Glutamatergic neuron (in vitro differentiated cells): Measurements from ENCODE around the gene OR10A6. TPM values are rescaled to one million over a fixed set of nuclear protein-coding genes. Genes with fewer than 3 reads are reported as not detected.

Experiments used
- DNase-seq: peaks from one replicate; pipeline ENCODE4 v3.0.0; 2022
- H3K27ac Mint-ChIP-seq: one replicate; pipeline ENCODE4 v1.8.0; 2020; ENCODE audit warnings: mild to moderate bottlenecking, mixed read lengths, inconsistent platforms; ENCODE audit not compliant: unreplicated experiment
- H3K27me3 Mint-ChIP-seq: one replicate; pipeline ENCODE4 v1.8.0; 2020; ENCODE audit warnings: mild to moderate bottlenecking, moderate library complexity, mixed read lengths, inconsistent platforms; ENCODE audit not compliant: unreplicated experiment
- H3K36me3 Mint-ChIP-seq: one replicate; pipeline ENCODE4 v1.8.0; 2020; ENCODE audit warnings: mild to moderate bottlenecking, mixed read lengths, inconsistent platforms; ENCODE audit not compliant: unreplicated experiment
- H3K4me1 Mint-ChIP-seq: one replicate; pipeline ENCODE4 v1.8.0; 2020; ENCODE audit warnings: mild to moderate bottlenecking, low read depth, mixed read lengths, inconsistent platforms; ENCODE audit not compliant: unreplicated experiment
- H3K4me3 Mint-ChIP-seq: one replicate; pipeline ENCODE4 v1.8.0; 2020; ENCODE audit warnings: mild to moderate bottlenecking, mixed read lengths, inconsistent platforms; ENCODE audit not compliant: unreplicated experiment
- H3K9me3 Mint-ChIP-seq: one replicate; pipeline ENCODE4 v1.8.0; 2020; ENCODE audit warnings: mild to moderate bottlenecking, moderate library complexity, mixed read lengths, inconsistent platforms; ENCODE audit not compliant: unreplicated experiment
- CTCF ChIP-seq: fragments of 200-600 bp; sonication (generic); IDR thresholded peaks from one replicate; pipeline ENCODE4 v1.5.0; 2021; ENCODE audit not compliant: partially characterized antibody, unreplicated experiment
- total RNA-seq: library from RNA; stranded (reverse); fragmentation: NEBNext Ultra II Directional; extraction: Animal tissue kit (Norgen Biotek cat#: 25700); gene quantifications from one replicate; pipeline ENCODE4 v1.2.1, GENCODE V29; 2021; ENCODE audit not compliant: unreplicated experiment

OR10A6 gene
- total RNA-seq, 1 donor from 2014 or later, result not detected

GRCh38 chr11:7901319-7901854, 29.7 kb downstream of the OR10A6 start:
- Mint-ChIP-seq H3K4me1 (no peaks in the 10 kb centered on the region), H3K27me3 (peaks cover 2% of the 10 kb centered on the region), H3K27ac (no peak overlapping the region), H3K36me3 (no peaks in the 10 kb centered on the region), H3K9me3 (no peaks in the 10 kb centered on the region), H3K4me3 (no peak overlapping the region)
- no peak for DNase-seq
- no peak for TF ChIP-seq CTCF

GRCh38 chr11:7900686-7901085, 30.4 kb downstream of the OR10A6 start:
- Mint-ChIP-seq H3K36me3 (no peaks in the 10 kb centered on the region), H3K4me1 (no peaks in the 10 kb centered on the region), H3K27me3 (peaks cover 2% of the 10 kb centered on the region), H3K9me3 (no peaks in the 10 kb centered on the region), H3K4me3 (no peak overlapping the region), H3K27ac (no peak overlapping the region)
- no peak for TF ChIP-seq CTCF
- DNase-seq, result no peak

GRCh38 chr11:7899418-7899817, 31.6 kb downstream of the OR10A6 start:
- no peaks in the 10 kb centered on the region for H3K36me3 Mint-ChIP-seq
- H3K4me3 Mint-ChIP-seq, result no peak overlapping the region
- H3K27me3 Mint-ChIP-seq, result peaks cover 1% of the 10 kb centered on the region
- TF ChIP-seq CTCF, result no peak
- H3K27ac Mint-ChIP-seq, result no peak overlapping the region
- DNase-seq, result no peak
- no peaks in the 10 kb centered on the region for H3K4me1 Mint-ChIP-seq
- H3K9me3 Mint-ChIP-seq, result no peaks in the 10 kb centered on the region

- H3K9me3 Mint-ChIP-seq, result no peaks in the 10 kb centered on the region
- DNase-seq, result no peak
- no peaks in the 10 kb centered on the region for H3K4me1 Mint-ChIP-seq
- no peak overlapping the region for H3K4me3 Mint-ChIP-seq
- no peak overlapping the region for H3K27ac Mint-ChIP-seq
- no peak for TF ChIP-seq CTCF
- H3K27me3 Mint-ChIP-seq, result peaks cover 3% of the 10 kb centered on the region
- no peaks in the 10 kb centered on the region for H3K36me3 Mint-ChIP-seq
Measured at GRCh38 chr11:7898666-7899283, 32.3 kb downstream of the OR10A6 start.

GRCh38 chr11:7896009-7896785, 34.9 kb downstream of the OR10A6 start:
- no peaks in the 10 kb centered on the region for H3K4me1 Mint-ChIP-seq
- DNase-seq, result no peak
- H3K27ac Mint-ChIP-seq, result no peak overlapping the region
- no peaks in the 10 kb centered on the region for H3K36me3 Mint-ChIP-seq
- H3K4me3 Mint-ChIP-seq, result no peak overlapping the region
- no peak for TF ChIP-seq CTCF
- peaks cover 3% of the 10 kb centered on the region for H3K27me3 Mint-ChIP-seq
- H3K9me3 Mint-ChIP-seq, result no peaks in the 10 kb centered on the region
